SK-N-SH (cell line): ENCODE data around the gene RPL15. TPM values are rescaled to one million over a fixed set of nuclear protein-coding genes. Genes with fewer than 3 reads are reported as not detected.

Experiments
- CTCF ChIA-PET: fragments of 300-600, 350-600 bp; formaldehyde crosslinking; extraction: SDS; loops from one replicate; lab custom pipeline; 2021; lab: Yijun Ruan, JAX
- POLR2A ChIA-PET: fragments of 350-600 bp; sonication (Branson Sonifier 250); formaldehyde crosslinking; extraction: SDS; loops from one replicate; lab custom pipeline; 2020; ENCODE audit warnings: antibody characterized with exemption, inconsistent platforms; lab: Yijun Ruan, JAX
- DNase-seq: peaks from one replicate; pipeline ENCODE4 v3.0.0; 2012
- H2AFZ ChIP-seq: fragments of 200-600 bp; sonication (generic); 2 replicates; pipeline ENCODE4 v1.8.1; 2016; ENCODE audit warnings: antibody characterized with exemption, mild to moderate bottlenecking, low read depth
- H3F3A ChIP-seq: fragments of 200-600 bp; sonication (generic); replicated peaks from 2 replicates; pipeline ENCODE3; 2016; ENCODE audit warnings: antibody characterized with exemption, mild to moderate bottlenecking; ENCODE audit not compliant: insufficient read depth
- H3K27ac ChIP-seq, 2 experiments: fragments of 200-500 bp in 1 of 2; fragments of 200-600 bp in 1 of 2; sonication (Bioruptor generic) in 1 of 2; sonication (generic), shearing (Covaris generic) in 1 of 2; 2 replicates each; pipeline versions ENCODE4 v1.5.1 to v1.6.1; 2014 to 2016; ENCODE audit warnings: low read depth in 2 of 2, inconsistent platforms in 1 of 2, low read length in 1 of 2, mild to moderate bottlenecking in 1 of 2, mixed read lengths in 1 of 2
- H3K27me3 ChIP-seq: fragments of 200-600 bp; sonication (generic), shearing (Covaris generic); 2 replicates; pipeline ENCODE4 v1.6.1; 2016; ENCODE audit warnings: mixed run types; ENCODE audit not compliant: insufficient read depth
- H3K36me3 ChIP-seq, 2 experiments: fragments of 200-500 bp in 1 of 2; fragments of 200-600 bp in 1 of 2; sonication (Bioruptor generic) in 1 of 2; sonication (generic) in 1 of 2; replicated peaks in 1 of 2; 2 replicates each; pipeline versions ENCODE3 to v1.5.1; 2014 to 2016; ENCODE audit warnings: low read length in 1 of 2, mild to moderate bottlenecking in 1 of 2; ENCODE audit not compliant: insufficient read depth in 2 of 2, control insufficient read depth in 1 of 2
- H3K4me1 ChIP-seq, 2 experiments: fragments of 200-500 bp in 1 of 2; fragments of 200-600 bp in 1 of 2; sonication (Bioruptor generic) in 1 of 2; sonication (generic), shearing (Covaris generic) in 1 of 2; 2 replicates each; pipeline versions ENCODE4 v1.5.1 to v1.6.1; 2014 to 2016; ENCODE audit warnings: low read depth in 1 of 2, low read length in 1 of 2, mixed run types in 1 of 2; ENCODE audit not compliant: insufficient read depth in 2 of 2, control insufficient read depth in 1 of 2
- H3K4me2 ChIP-seq: fragments of 200-600 bp; sonication (generic), shearing (Covaris generic); 2 replicates; pipeline ENCODE4 v1.6.1; 2017; ENCODE audit warnings: mixed run types
- H3K4me3 ChIP-seq, 2 experiments: fragments of 200-500 bp in 1 of 2; fragments of 200-600 bp in 1 of 2; sonication (Bioruptor generic) in 1 of 2; sonication (generic), shearing (Covaris generic) in 1 of 2; 2 replicates each; pipeline versions ENCODE4 v1.5.1 to v1.8.1; 2014 to 2016; ENCODE audit warnings: low read depth in 2 of 2, inconsistent platforms in 1 of 2, low read length in 1 of 2, mild to moderate bottlenecking in 1 of 2, mixed read lengths in 1 of 2, moderate library complexity in 1 of 2
- H3K79me2 ChIP-seq: fragments of 200-600 bp; sonication (generic); 2 replicates; pipeline ENCODE4 v1.8.1; 2017; ENCODE audit warnings: mild to moderate bottlenecking; ENCODE audit not compliant: insufficient read depth
- H3K9ac ChIP-seq: fragments of 200-600 bp; sonication (generic); 2 replicates; pipeline ENCODE4 v1.6.1; 2017; ENCODE audit warnings: mixed run types
- H3K9me2 ChIP-seq: fragments of 200-600 bp; sonication (generic); 2 replicates; pipeline ENCODE4 v1.6.1; 2017; ENCODE audit warnings: mixed run types
- H3K9me3 ChIP-seq: fragments of 200-600 bp; sonication (generic); 2 replicates; pipeline ENCODE4 v1.6.1; 2017; ENCODE audit warnings: mixed run types, mild to moderate bottlenecking, moderate library complexity
- H4K20me1 ChIP-seq: fragments of 200-600 bp; sonication (generic); 2 replicates; pipeline ENCODE4 v1.6.1; 2017; ENCODE audit warnings: mild to moderate bottlenecking, mixed run types; ENCODE audit not compliant: insufficient read depth
- CHD2 ChIP-seq: fragments of 150-350 bp; IDR thresholded peaks from 2 replicates; pipeline ENCODE4 v1.6.1; 2018; ENCODE audit warnings: low read length; ENCODE audit not compliant: partially characterized antibody
- EP300 ChIP-seq, 2 experiments: IDR thresholded peaks; 2 replicates each; pipeline versions ENCODE4 v1.4.0 to v1.6.1; 2012; ENCODE audit warnings: borderline replicate concordance in 1 of 2, low read depth in 1 of 2, low read length in 1 of 2
- GATA2 ChIP-seq: sonication (generic); formaldehyde crosslinking; IDR thresholded peaks from 2 replicates; pipeline ENCODE4 v1.5.0; 2020; ENCODE audit warnings: mild to moderate bottlenecking, missing genetic modification reagents
- JUND ChIP-seq: IDR thresholded peaks from 2 replicates; pipeline ENCODE4 v1.4.0; 2012
- MAX ChIP-seq: IDR thresholded peaks from 2 replicates; pipeline ENCODE4 v1.4.0; 2012; ENCODE audit warnings: low read depth
- MXI1 ChIP-seq: IDR thresholded peaks from 2 replicates; pipeline ENCODE4 v1.6.1; 2012; ENCODE audit warnings: mild to moderate bottlenecking, low read depth, low read length, improper control_type of control experiment
- NFIC ChIP-seq: IDR thresholded peaks from 2 replicates; pipeline ENCODE4 v1.4.0; 2012; ENCODE audit warnings: borderline replicate concordance
- PBX3 ChIP-seq: IDR thresholded peaks from 2 replicates; pipeline ENCODE4; 2012
- POLR2AphosphoS5 ChIP-seq: IDR thresholded peaks from 2 replicates; pipeline ENCODE4 v1.6.1; 2012; ENCODE audit warnings: low read depth, low read length
- RCOR1 ChIP-seq: fragments of 150-350 bp; IDR thresholded peaks from 2 replicates; pipeline ENCODE4 v1.6.1; 2017; ENCODE audit warnings: antibody characterized with exemption, low read length
- REST ChIP-seq: IDR thresholded peaks from 2 replicates; pipeline ENCODE4 v1.6.1; 2012; ENCODE audit warnings: mild to moderate bottlenecking, low read depth, low read length, moderate library complexity
- RXRA ChIP-seq: IDR thresholded peaks from 2 replicates; pipeline ENCODE4 v1.4.0; 2012; ENCODE audit warnings: low read depth, mild to moderate bottlenecking, borderline replicate concordance
- TAF1 ChIP-seq: IDR thresholded peaks from 2 replicates; pipeline ENCODE4 v1.6.1; 2012; ENCODE audit warnings: low read depth, mild to moderate bottlenecking, low read length, moderate library complexity, borderline replicate concordance
- ZBTB33 ChIP-seq: IDR thresholded peaks from 2 replicates; pipeline ENCODE4 v1.4.0; 2012; ENCODE audit warnings: low read depth, borderline replicate concordance
- WGBS: methylation state at CpG from one replicate; pipeline ENCODE4 v1.1.6; 2017; ENCODE audit warnings: low lambda C conversion rate; 5-methylcytosine and 5-hydroxymethylcytosine counted together
- polyA plus RNA-seq, 3 experiments: library from polyadenylated mRNA; depleted of rRNA; stranded (reverse); fragments of >200 nt; gene quantifications; 2 replicates each; pipeline ENCODE4 v1.2.3, GENCODE V29; 2012

RPL15 gene
- polyA plus RNA-seq, 1 of the 3 experiments (the other 2 are of a cell fraction): 5,582 TPM

GRCh38 chr3:23952646-23953045 lies 35.7 kb downstream of the RPL15 start (continued):
- TF ChIP-seq MAX: no peak
- no peak for TF ChIP-seq NFIC
- TF ChIP-seq RCOR1: no peak
- no peak for TF ChIP-seq TAF1
- no peak for TF ChIP-seq MXI1
- no peak for TF ChIP-seq JUND
- TF ChIP-seq, all 33 proteins: peak for 0

GRCh38 chr3:23953523-23953922 lies 36.6 kb downstream of the RPL15 start:
- peak; percentile 87 for TF ChIP-seq GATA2 (CRISPR knock-in tag)
- TF ChIP-seq EP300 (IDR thresholded peaks at IDR 0.05; ENCODE audit: borderline replicate concordance in 1 of 2, low read depth in 1 of 2, low read length in 1 of 2): peak in 1 of 2 experiments; percentile 49; a peak in 1 of 4 replicates
- no peak for TF ChIP-seq REST
- peak; percentile 23 for TF ChIP-seq CHD2
- TF ChIP-seq RCOR1: peak; percentile 54; the same call in 1 of the 2 replicates
- DNase-seq: peak; percentile 26
- Histone ChIP-seq H3K4me3 (no peak overlapping the region), H3K9me2 (no peaks in the 10 kb centered on the region), H3K4me2 (no peak overlapping the region), H3K79me2 (peaks cover 99% of the 10 kb centered on the region), H3F3A (peaks cover 10% of the 10 kb centered on the region), H3K9ac (no peak overlapping the region), H3K27me3 (no peaks in the 10 kb centered on the region), H4K20me1 (peaks cover 94% of the 10 kb centered on the region), H3K36me3 (peaks cover 14 to 31% of the 10 kb centered on the region in 2 experiments), H3K4me1 (peaks cover 8 to 23% of the 10 kb centered on the region in 2 experiments), H3K27ac (peak overlapping the region in 1 of 2 experiments; percentile 24; a peak in 1 of 4 replicates), H3K9me3 (no peaks in the 10 kb centered on the region), H2AFZ (no peak overlapping the region)
- WGBS: 47% methylated on average over 1 of the region's 1 CpG
- ChIA-PET POLR2A (interaction anchor here (1.6 to 1.7 kb wide), 2 partner anchors 36 to 40 kb away, joined by 3 to 8 read pairs; partner anchors contain the start of genes NKIRAS1 and RPL15), CTCF (interaction anchor here (0.6 to 1.2 kb wide), 2 partner anchors 19 to 145 kb away, joined by 3 read pairs; no protein-coding TSS in a partner anchor)

- no peak overlapping the region for H3K27ac ChIP-seq
- no peaks in the 10 kb centered on the region for H3K27me3 ChIP-seq
- H3K9me3 ChIP-seq: no peaks in the 10 kb centered on the region
- no peaks in the 10 kb centered on the region for H3K9me2 ChIP-seq
- H3K79me2 ChIP-seq: peaks cover 96% of the 10 kb centered on the region
- no peak for DNase-seq
- no peak overlapping the region for H3K9ac ChIP-seq
- H3K36me3 ChIP-seq: peaks cover 14 to 31% of the 10 kb centered on the region in 2 experiments
- 98% methylated on average over 5 of the region's 5 CpGs for WGBS
- no peak overlapping the region for H2AFZ ChIP-seq
- H3F3A ChIP-seq: peaks cover 15% of the 10 kb centered on the region
- peaks cover 8 to 26% of the 10 kb centered on the region in 2 experiments for H3K4me1 ChIP-seq
- H3K4me3 ChIP-seq: no peak overlapping the region
- POLR2A ChIA-PET: interaction anchor here (1.6 to 1.7 kb wide), 2 partner anchors 37 to 39 kb away, joined by 3 to 8 read pairs; partner anchors contain the start of genes NKIRAS1 and RPL15
- no peak overlapping the region for H3K4me2 ChIP-seq
- peaks cover 94% of the 10 kb centered on the region for H4K20me1 ChIP-seq
- CTCF ChIA-PET: interaction anchor here (0.6 to 1.4 kb wide), 4 partner anchors 18 to 159 kb away, joined by 3 read pairs; no protein-coding TSS in a partner anchor
- no peak for TF ChIP-seq ZBTB33
- no peak for TF ChIP-seq PBX3
- no peak for TF ChIP-seq GATA2 (CRISPR knock-in tag)
- no peak for TF ChIP-seq JUND
- TF ChIP-seq POLR2AphosphoS5: no peak
- TF ChIP-seq RXRA: no peak
These were observed 37.2 kb downstream of the RPL15 start for GRCh38 chr3:23954144-23954543.
